ENCODE data around the gene GGNBP2.

GGNBP2 gene

GRCh38 chr17:36625188-36625587 is 80.5 kb downstream of the GGNBP2 start:
- Histone ChIP-seq H3K9me3 (ENCODE audit: low read length) (no peaks in the 10 kb centered on the region), H3K4me3 (ENCODE audit: low read depth in 1 of 2, low read length in 2 of 2) (no peak overlapping the region), H3K36me3 (ENCODE audit: insufficient read depth, low read length) (no peaks in the 10 kb centered on the region), H3K4me1 (ENCODE audit: insufficient read depth, low read length) (no peaks in the 10 kb centered on the region), H3K9ac (ENCODE audit: low read length) (no peak overlapping the region), H3K27ac (ENCODE audit: low read depth, low read length) (no peak overlapping the region), H3K27me3 (ENCODE audit: control insufficient read depth in 1 of 2, insufficient read depth in 2 of 2, low read length in 2 of 2) (no peaks in the 10 kb centered on the region)

- Histone ChIP-seq H3K4me1 (ENCODE audit: insufficient read depth, low read length) (no peaks in the 10 kb centered on the region), H3K4me3 (ENCODE audit: low read depth in 1 of 2, low read length in 2 of 2) (no peak overlapping the region), H3K27ac (ENCODE audit: low read depth, low read length) (no peak overlapping the region), H3K9ac (ENCODE audit: low read length) (no peak overlapping the region), H3K27me3 (ENCODE audit: control insufficient read depth in 1 of 2, insufficient read depth in 2 of 2, low read length in 2 of 2) (no peaks in the 10 kb centered on the region), H3K9me3 (ENCODE audit: low read length) (no peaks in the 10 kb centered on the region), H3K36me3 (ENCODE audit: insufficient read depth, low read length) (no peaks in the 10 kb centered on the region)
Observed at GRCh38 chr17:36627101-36627500, 82.4 kb downstream of the GGNBP2 start.

DNA sequence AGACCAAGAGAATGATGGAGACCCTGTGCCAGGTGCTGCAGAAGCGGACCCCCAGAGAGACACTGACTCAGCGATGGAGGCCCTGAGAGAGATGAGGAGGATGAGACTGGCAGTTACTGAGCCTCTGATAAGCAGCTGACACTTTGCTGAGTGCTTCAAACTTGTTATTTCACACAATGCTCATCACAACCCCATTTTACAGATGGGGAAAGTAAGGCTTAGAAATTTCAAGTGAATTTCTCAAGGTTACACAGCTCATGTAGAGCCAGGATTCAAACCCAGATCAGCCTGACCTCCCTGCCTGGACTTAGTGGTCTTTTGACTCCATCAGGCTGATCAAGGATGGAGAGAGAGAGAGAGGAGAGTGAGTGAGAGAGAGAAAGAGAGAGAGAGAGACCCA is 83.9 kb downstream of the GGNBP2 start:
- no peaks in the 10 kb centered on the region for H3K9me3 ChIP-seq (ENCODE audit: low read length)
- H3K36me3 ChIP-seq (ENCODE audit: insufficient read depth, low read length) = no peaks in the 10 kb centered on the region
- no peak overlapping the region for H3K27ac ChIP-seq (ENCODE audit: low read depth, low read length)
- H3K4me1 ChIP-seq (ENCODE audit: insufficient read depth, low read length) = no peaks in the 10 kb centered on the region
- H3K9ac ChIP-seq (ENCODE audit: low read length) = no peak overlapping the region
- H3K4me3 ChIP-seq (ENCODE audit: low read depth in 1 of 2, low read length in 2 of 2) = no peak overlapping the region
- no peaks in the 10 kb centered on the region for H3K27me3 ChIP-seq (ENCODE audit: control insufficient read depth in 1 of 2, insufficient read depth in 2 of 2, low read length in 2 of 2)

GRCh38 chr17:36629252-36629847 is 84.6 kb downstream of the GGNBP2 start:
- Histone ChIP-seq H3K27ac (ENCODE audit: low read depth, low read length) (no peak overlapping the region), H3K36me3 (ENCODE audit: insufficient read depth, low read length) (no peaks in the 10 kb centered on the region), H3K4me3 (ENCODE audit: low read depth in 1 of 2, low read length in 2 of 2) (no peak overlapping the region), H3K4me1 (ENCODE audit: insufficient read depth, low read length) (no peaks in the 10 kb centered on the region), H3K9ac (ENCODE audit: low read length) (no peak overlapping the region), H3K27me3 (ENCODE audit: control insufficient read depth in 1 of 2, insufficient read depth in 2 of 2, low read length in 2 of 2) (peaks cover 0 to 1% of the 10 kb centered on the region in 2 donors), H3K9me3 (ENCODE audit: low read length) (no peaks in the 10 kb centered on the region)

GRCh38 chr17:36629970-36630502 is 85.3 kb downstream of the GGNBP2 start:
- H3K36me3 ChIP-seq (ENCODE audit: insufficient read depth, low read length) = no peaks in the 10 kb centered on the region
- no peak overlapping the region for H3K27ac ChIP-seq (ENCODE audit: low read depth, low read length)
- no peaks in the 10 kb centered on the region for H3K4me1 ChIP-seq (ENCODE audit: insufficient read depth, low read length)
- no peaks in the 10 kb centered on the region for H3K9me3 ChIP-seq (ENCODE audit: low read length)
- no peak overlapping the region for H3K4me3 ChIP-seq (ENCODE audit: low read depth in 1 of 2, low read length in 2 of 2)
- peaks cover 0 to 8% of the 10 kb centered on the region in 2 donors for H3K27me3 ChIP-seq (ENCODE audit: control insufficient read depth in 1 of 2, insufficient read depth in 2 of 2, low read length in 2 of 2)
- no peak overlapping the region for H3K9ac ChIP-seq (ENCODE audit: low read length)

DNA sequence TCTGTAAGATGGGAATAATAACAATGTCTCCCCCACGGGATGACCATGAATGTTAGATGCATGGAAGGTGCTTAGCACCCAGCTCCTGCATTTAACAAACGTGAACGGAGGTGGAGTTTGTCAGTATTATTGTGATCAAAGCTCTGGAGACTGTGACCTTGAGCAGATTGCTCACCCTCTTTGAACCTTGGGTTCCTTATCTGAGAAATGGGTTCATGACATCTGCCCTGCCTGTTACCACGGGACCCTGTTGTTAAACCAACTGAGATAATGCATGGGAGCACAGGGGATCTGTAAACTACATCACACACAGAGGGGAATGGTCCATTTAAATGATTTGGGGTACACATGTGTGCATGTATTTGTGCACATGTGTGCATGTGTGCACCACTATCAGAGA is 86.3 kb downstream of the GGNBP2 start:
- no peaks in the 10 kb centered on the region for H3K4me1 ChIP-seq (ENCODE audit: insufficient read depth, low read length)
- no peak overlapping the region for H3K9ac ChIP-seq (ENCODE audit: low read length)
- no peaks in the 10 kb centered on the region for H3K36me3 ChIP-seq (ENCODE audit: insufficient read depth, low read length)
- peaks cover 0 to 8% of the 10 kb centered on the region in 2 donors for H3K27me3 ChIP-seq (ENCODE audit: control insufficient read depth in 1 of 2, insufficient read depth in 2 of 2, low read length in 2 of 2)
- H3K9me3 ChIP-seq (ENCODE audit: low read length) = no peaks in the 10 kb centered on the region
- H3K27ac ChIP-seq (ENCODE audit: low read depth, low read length) = no peak overlapping the region
- no peak overlapping the region for H3K4me3 ChIP-seq (ENCODE audit: low read depth in 1 of 2, low read length in 2 of 2)

GRCh38 chr17:36632916-36633771 is 88.4 kb downstream of the GGNBP2 start:
- H3K9ac ChIP-seq (ENCODE audit: low read length) = no peak overlapping the region
- H3K9me3 ChIP-seq (ENCODE audit: low read length) = no peaks in the 10 kb centered on the region
- no peaks in the 10 kb centered on the region for H3K4me1 ChIP-seq (ENCODE audit: insufficient read depth, low read length)
- H3K36me3 ChIP-seq (ENCODE audit: insufficient read depth, low read length) = no peaks in the 10 kb centered on the region
- H3K27me3 ChIP-seq (ENCODE audit: control insufficient read depth in 1 of 2, insufficient read depth in 2 of 2, low read length in 2 of 2) = peaks cover 0 to 8% of the 10 kb centered on the region in 2 donors
- H3K27ac ChIP-seq (ENCODE audit: low read depth, low read length) = no peak overlapping the region
- H3K4me3 ChIP-seq (ENCODE audit: low read depth in 1 of 2, low read length in 2 of 2) = no peak overlapping the region
